K562 (cell line): ENCODE results near the gene HNRNPK.

Experiments
- ERF ChIP-seq: fragments of 450-650 bp; formaldehyde crosslinking; IDR thresholded peaks from 2 replicates; pipeline ENCODE4 v1.4.0; 2020; ENCODE audit warnings: mild to moderate bottlenecking, mixed read lengths
- POLR2A ChIP-seq: fragments of 450-650 bp; conservative IDR thresholded peaks from 2 replicates; pipeline ENCODE4 v1.6.1; 2016
- ZNF143 ChIP-seq: sonication (generic); formaldehyde crosslinking; IDR thresholded peaks from 2 replicates; pipeline ENCODE4 v1.9.0; 2022; ENCODE audit warnings: mild to moderate bottlenecking, missing genetic modification reagents

DNA sequence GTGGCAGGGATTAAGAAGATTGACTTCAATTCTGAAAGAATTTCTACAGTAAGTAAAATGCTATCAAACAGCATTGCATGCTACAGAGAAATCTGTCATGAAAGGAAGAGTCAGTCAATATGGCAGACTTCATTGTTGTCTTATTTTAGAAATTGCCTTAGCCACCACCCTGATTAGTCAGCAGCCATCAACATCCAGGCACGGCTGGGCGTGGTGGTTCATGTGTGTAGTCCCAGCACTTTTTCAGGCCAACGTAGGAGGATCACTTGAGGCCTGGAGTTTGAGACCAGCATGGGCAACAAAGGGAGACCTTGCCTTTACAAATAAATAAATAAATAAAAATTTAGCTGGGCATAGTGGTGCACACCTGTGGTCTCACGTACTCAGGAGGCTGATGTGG, 47.2 kb upstream of the HNRNPK start:
- no peak for TF ChIP-seq ZNF143 (CRISPR knock-in tag)
- TF ChIP-seq POLR2A, result no peak
- no peak for TF ChIP-seq ERF (CRISPR knock-in tag)
